GM23338 (cell line): Measurements from ENCODE around the gene RAB4A. TPM values are rescaled to one million over a fixed set of nuclear protein-coding genes. Genes with fewer than 3 reads are reported as not detected.

Source experiments
- ATAC-seq: fragments of 200-7000 bp; cut with Tn5 transposase; 3 replicates; pipeline ENCODE4 v1.9.1; 2020
- DNase-seq: peaks from one replicate; pipeline ENCODE4 v3.0.0-alpha.2; 2015; ENCODE audit warnings: low spot score
- H2AFZ ChIP-seq: fragments of 200-600 bp; sonication (generic); 2 replicates; pipeline ENCODE4 v1.8.0; 2016; ENCODE audit warnings: antibody characterized with exemption, mild to moderate bottlenecking, moderate library complexity
- H3F3A ChIP-seq: fragments of 200-600 bp; sonication (generic); replicated peaks from 2 replicates; pipeline ENCODE4 v1.8.0; 2017; ENCODE audit warnings: antibody characterized with exemption, mixed run types, low read depth
- H3K27ac ChIP-seq: fragments of 200-600 bp; sonication (generic); 2 replicates; pipeline ENCODE4 v1.6.1; 2016; ENCODE audit warnings: low read depth
- H3K27me3 ChIP-seq: fragments of 200-600 bp; sonication (generic); 2 replicates; pipeline ENCODE4 v1.8.0; 2016; ENCODE audit warnings: mild to moderate bottlenecking, mixed run types, moderate library complexity; ENCODE audit not compliant: insufficient read depth
- H3K36me3 ChIP-seq: fragments of 200-600 bp; sonication (generic); 2 replicates; pipeline ENCODE4 v1.8.0; 2016; ENCODE audit warnings: mild to moderate bottlenecking; ENCODE audit not compliant: insufficient read depth
- H3K4me1 ChIP-seq: fragments of 200-600 bp; sonication (generic); 2 replicates; pipeline ENCODE4 v1.8.0; 2016; ENCODE audit warnings: mild to moderate bottlenecking, moderate library complexity; ENCODE audit not compliant: insufficient read depth
- H3K4me2 ChIP-seq: fragments of 200-600 bp; sonication (generic); 2 replicates; pipeline ENCODE4 v1.7.1; 2017; ENCODE audit warnings: mixed run types
- H3K4me3 ChIP-seq: fragments of 200-600 bp; sonication (generic); 2 replicates; pipeline ENCODE4 v1.6.1; 2016; ENCODE audit warnings: mixed run types
- H3K79me2 ChIP-seq: fragments of 200-600 bp; sonication (generic); replicated peaks from 2 replicates; pipeline ENCODE4 v1.8.0; 2017; ENCODE audit warnings: mild to moderate bottlenecking; ENCODE audit not compliant: insufficient read depth
- H3K9me2 ChIP-seq: fragments of 200-600 bp; sonication (generic); 2 replicates; pipeline ENCODE4 v1.8.0; 2017; ENCODE audit not compliant: insufficient read depth
- H4K20me1 ChIP-seq: fragments of 200-600 bp; sonication (generic); replicated peaks from 2 replicates; pipeline ENCODE4 v1.8.0; 2017; ENCODE audit warnings: mild to moderate bottlenecking; ENCODE audit not compliant: insufficient read depth
- H3K27ac Mint-ChIP-seq: 2 replicates; pipeline ENCODE4 v1.8.0; 2020; ENCODE audit warnings: inconsistent platforms, mild to moderate bottlenecking, moderate library complexity, mixed read lengths
- H3K27me3 Mint-ChIP-seq: 3 replicates; pipeline ENCODE4 v1.8.0; 2022; ENCODE audit warnings: low read depth, mild to moderate bottlenecking, moderate library complexity, mixed read lengths, inconsistent platforms; ENCODE audit not compliant: insufficient read depth, poor library complexity
- H3K36me3 Mint-ChIP-seq: 3 replicates; pipeline ENCODE4 v1.8.0; 2021; ENCODE audit warnings: low read depth, mild to moderate bottlenecking, inconsistent platforms, moderate library complexity, mixed read lengths
- H3K4me1 Mint-ChIP-seq: 3 replicates; pipeline ENCODE4 v1.8.0; 2020; ENCODE audit warnings: mild to moderate bottlenecking, inconsistent platforms, mixed read lengths
- H3K4me3 Mint-ChIP-seq: 3 replicates; pipeline ENCODE4 v1.8.0; 2021; ENCODE audit warnings: moderate library complexity, mild to moderate bottlenecking, inconsistent platforms, mixed read lengths
- H3K9me3 Mint-ChIP-seq: 3 replicates; pipeline ENCODE4 v1.8.0; 2020; ENCODE audit warnings: moderate library complexity, mild to moderate bottlenecking, inconsistent platforms, mixed read lengths
- EZH2 ChIP-seq: fragments of 200-600 bp; sonication (generic); IDR thresholded peaks from one replicate; pipeline ENCODE4 v1.8.0; 2017; ENCODE audit warnings: antibody characterized with exemption, mild to moderate bottlenecking, low read depth; ENCODE audit not compliant: unreplicated experiment
- EZH2phosphoT487 ChIP-seq: fragments of 200-600 bp; sonication (generic); IDR thresholded peaks from one replicate; pipeline ENCODE4 v1.8.1; 2018; ENCODE audit warnings: antibody characterized with exemption; ENCODE audit not compliant: unreplicated experiment
- NANOG ChIP-seq: IDR thresholded peaks from 2 replicates; pipeline ENCODE4 v1.6.1; 2016; ENCODE audit warnings: antibody characterized with exemption, borderline replicate concordance
- POLR2AphosphoS5 ChIP-seq: IDR thresholded peaks from 2 replicates; pipeline ENCODE4 v1.6.1; 2016; ENCODE audit warnings: antibody characterized with exemption, low read depth
- STAT1 ChIP-seq: IDR thresholded peaks from one replicate; pipeline ENCODE4 v1.6.1; 2016; ENCODE audit warnings: antibody characterized with exemption; ENCODE audit not compliant: unreplicated experiment
- ZNF114 ChIP-seq: fragments of 250-450 bp; sonication (Bioruptor Pico); IDR thresholded peaks from 2 replicates; pipeline ENCODE4 v1.5.0; 2020; ENCODE audit warnings: mild to moderate bottlenecking, moderate library complexity
- ZNF331 ChIP-seq: fragments of 250-450 bp; sonication (Bioruptor Pico); IDR thresholded peaks from 2 replicates; pipeline ENCODE4 v1.5.0; 2020; ENCODE audit warnings: low read depth, mild to moderate bottlenecking, moderate library complexity
- ZNF462 ChIP-seq: fragments of 250-450 bp; sonication (Bioruptor Pico); IDR thresholded peaks from 2 replicates; pipeline ENCODE4 v1.5.0; 2020; ENCODE audit warnings: mild to moderate bottlenecking, moderate library complexity
- polyA plus RNA-seq: library from polyadenylated mRNA; unstranded; fragments of >200 nt; fragmentation: Nextera tagmentation; extraction: Ambion mirVana; gene quantifications from 2 replicates; pipeline ENCODE4 v1.2.1, GENCODE V29; 2016
- total RNA-seq: library from RNA; depleted of rRNA; stranded (reverse); fragments of >200 nt; shearing (Covaris generic); gene quantifications from 2 replicates; pipeline ENCODE4 v1.2.3, GENCODE V29; 2014

Gene RAB4A
- total and polyA plus RNA-seq, 2 experiments from 2014 or later = 37.5 to 50.8 TPM

DNA sequence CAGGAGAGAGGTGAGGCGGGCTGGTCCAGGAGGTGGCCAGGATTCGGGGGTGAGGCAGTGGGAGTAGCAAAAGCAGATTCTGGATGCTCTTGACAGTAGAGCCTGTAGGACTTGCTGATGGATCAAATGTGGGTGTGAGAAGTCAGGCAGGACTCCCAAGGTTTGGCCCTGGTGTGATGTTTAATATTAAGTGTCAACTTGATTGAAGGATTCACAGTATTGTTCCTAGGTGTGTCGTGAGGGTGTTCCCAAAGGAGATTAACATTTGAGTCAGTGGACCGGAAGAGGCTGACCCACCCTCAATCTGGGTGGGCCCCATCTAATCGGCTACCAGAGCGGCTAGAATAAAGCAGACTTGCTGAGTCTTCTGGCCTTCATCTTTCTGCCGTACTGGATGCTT lies 6.8 kb upstream of the RAB4A start (continued):
- TF ChIP-seq ZNF462 (CRISPR knock-in tag) (no peak), EZH2phosphoT487 (no peak)

- Mint-ChIP-seq H3K36me3 (peaks cover 8% of the 10 kb centered on the region), H3K27ac (no peak overlapping the region), H3K27me3 (no peaks in the 10 kb centered on the region), H3K9me3 (peaks cover 6% of the 10 kb centered on the region; the same call in 2 of the 3 replicates), H3K4me3 (no peak overlapping the region), H3K4me1 (no peaks in the 10 kb centered on the region)
- Histone ChIP-seq H3K79me2 (no peaks in the 10 kb centered on the region), H3K4me2 (no peak overlapping the region), H3K9me2 (no peaks in the 10 kb centered on the region), H4K20me1 (no peaks in the 10 kb centered on the region), H3K27ac (no peak overlapping the region), H3K36me3 (no peaks in the 10 kb centered on the region), H3K27me3 (no peaks in the 10 kb centered on the region), H3F3A (no peaks in the 10 kb centered on the region), H2AFZ (no peak overlapping the region), H3K4me3 (no peak overlapping the region), H3K4me1 (no peaks in the 10 kb centered on the region; the same call in 1 of the 2 replicates)
- ATAC-seq (no peak), DNase-seq (no peak)
- TF ChIP-seq ZNF114 (CRISPR knock-in tag) (no peak), ZNF331 (CRISPR knock-in tag) (no peak), ZNF462 (CRISPR knock-in tag) (no peak), EZH2 (no peak), POLR2AphosphoS5 (no peak), NANOG (no peak), STAT1 (no peak)
Measured at GRCh38 chr1:229264487-229264886, 6.4 kb upstream of the RAB4A start.
